Mucosa of descending colon (tissue), 3 donors: ENCODE results near the gene ASPG. TPM values are rescaled to one million over a fixed set of nuclear protein-coding genes. Genes with fewer than 3 reads are reported as not detected.

Source experiments
- ATAC-seq: fragments of 200-7000 bp; cut with Tn5 transposase; one replicate; pipeline ENCODE4 v1.9.1; 2020; ENCODE audit warnings: mild to moderate bottlenecking, moderate library complexity
- DNase-seq, 3 donors: peaks; one replicate each; pipeline ENCODE4 v3.0.0-alpha.2; 2020
- H3K36me3 ChIP-seq: fragments of 200-600 bp; one replicate; pipeline ENCODE4 v1.8.0; 2021; ENCODE audit warnings: low read depth, mild to moderate bottlenecking
- H3K4me1 ChIP-seq: fragments of 200-600 bp; one replicate; pipeline ENCODE4 v1.8.0; 2021; ENCODE audit warnings: low read depth, mild to moderate bottlenecking
- H3K4me3 ChIP-seq: fragments of 200-600 bp; one replicate; pipeline ENCODE4 v1.8.0; 2021; ENCODE audit warnings: mild to moderate bottlenecking
- H3K9me3 ChIP-seq: fragments of 200-600 bp; one replicate; pipeline ENCODE4 v1.8.0; 2021; ENCODE audit warnings: mild to moderate bottlenecking
- intact Hi-C, 2 donors: fragments of 100-400 bp; cut with DNase I in 1 of 2; cut with micrococcal nuclease in 1 of 2; formaldehyde crosslinking; loops; one replicate each; pipeline versions ENCODE4 v1.11.0 to v1.11.1; 2022; cut with DNase I, micrococcal nuclease
- total RNA-seq, 3 donors: library from RNA; stranded (reverse); fragmentation: NEBNext Ultra II Directional in 2 of 3; extraction: Animal tissue kit (Norgen Biotek cat#: 25700) in 2 of 3; gene quantifications; one replicate each; pipeline versions ENCODE4 v1.2.1 to v1.2.4, GENCODE V29; 2021 to 2023
- TF ChIP-seq, protein P1 (sequence below): fragments of 200-600 bp; IDR thresholded peaks from one replicate; pipeline ENCODE4 v1.8.0; 2022; ENCODE audit warnings: antibody characterized with exemption, mild to moderate bottlenecking
- donor health status: DM: no; HTN: no; CAD: no; lungs with moderate emphysema.
- donor health status: DM: no; HTN: no; CAD: no.
- donor health status: DM: no; HTN: yes; CAD: no.

ASPG gene
- total RNA-seq, 3 donors from 2014 or later = 2.1 to 15.0 (median 14.2) TPM

DNA sequence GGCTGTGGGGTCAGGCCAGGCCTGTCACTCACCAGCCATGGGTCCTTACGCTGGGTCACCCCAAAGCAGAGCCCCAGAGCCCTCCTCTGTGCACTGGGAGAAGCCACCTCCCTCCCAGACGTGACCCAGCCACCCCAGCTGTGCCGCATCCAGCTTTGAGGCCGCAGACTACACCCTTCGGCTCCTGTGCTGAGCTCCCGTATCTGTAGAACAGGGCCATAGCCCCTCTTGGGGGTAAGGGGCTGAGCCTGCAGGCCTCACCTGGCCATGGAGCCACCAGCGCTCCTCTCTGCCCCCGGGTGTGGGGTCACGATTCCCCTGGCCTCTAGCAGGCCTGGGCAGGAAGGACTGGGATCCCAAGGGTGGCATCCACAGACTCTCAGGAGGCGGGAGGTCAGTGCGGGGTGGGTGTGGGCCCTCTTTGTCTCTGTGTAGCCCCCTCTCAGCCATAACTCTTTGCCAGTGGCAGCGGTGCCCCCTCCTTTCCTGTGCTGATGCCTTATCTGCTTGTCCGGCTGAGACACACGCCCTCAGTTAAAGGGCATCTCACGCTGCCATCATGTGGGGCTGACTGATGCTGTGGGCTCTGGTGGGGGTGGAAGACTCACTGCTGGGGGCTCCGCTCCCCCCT, 16.3 kb downstream of the ASPG start:
- Histone ChIP-seq H3K9me3 (no peaks in the 10 kb centered on the region), H3K36me3 (no peaks in the 10 kb centered on the region), H3K4me1 (peaks cover 39% of the 10 kb centered on the region), H3K4me3 (no peak overlapping the region)
- DNase-seq = peak in 1 of 3 donors; percentile 38
- intact Hi-C loops = no loop called here
- ATAC-seq = no peak
- TF ChIP-seq, protein P1, sequence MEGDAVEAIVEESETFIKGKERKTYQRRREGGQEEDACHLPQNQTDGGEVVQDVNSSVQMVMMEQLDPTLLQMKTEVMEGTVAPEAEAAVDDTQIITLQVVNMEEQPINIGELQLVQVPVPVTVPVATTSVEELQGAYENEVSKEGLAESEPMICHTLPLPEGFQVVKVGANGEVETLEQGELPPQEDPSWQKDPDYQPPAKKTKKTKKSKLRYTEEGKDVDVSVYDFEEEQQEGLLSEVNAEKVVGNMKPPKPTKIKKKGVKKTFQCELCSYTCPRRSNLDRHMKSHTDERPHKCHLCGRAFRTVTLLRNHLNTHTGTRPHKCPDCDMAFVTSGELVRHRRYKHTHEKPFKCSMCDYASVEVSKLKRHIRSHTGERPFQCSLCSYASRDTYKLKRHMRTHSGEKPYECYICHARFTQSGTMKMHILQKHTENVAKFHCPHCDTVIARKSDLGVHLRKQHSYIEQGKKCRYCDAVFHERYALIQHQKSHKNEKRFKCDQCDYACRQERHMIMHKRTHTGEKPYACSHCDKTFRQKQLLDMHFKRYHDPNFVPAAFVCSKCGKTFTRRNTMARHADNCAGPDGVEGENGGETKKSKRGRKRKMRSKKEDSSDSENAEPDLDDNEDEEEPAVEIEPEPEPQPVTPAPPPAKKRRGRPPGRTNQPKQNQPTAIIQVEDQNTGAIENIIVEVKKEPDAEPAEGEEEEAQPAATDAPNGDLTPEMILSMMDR = no peak

DNA sequence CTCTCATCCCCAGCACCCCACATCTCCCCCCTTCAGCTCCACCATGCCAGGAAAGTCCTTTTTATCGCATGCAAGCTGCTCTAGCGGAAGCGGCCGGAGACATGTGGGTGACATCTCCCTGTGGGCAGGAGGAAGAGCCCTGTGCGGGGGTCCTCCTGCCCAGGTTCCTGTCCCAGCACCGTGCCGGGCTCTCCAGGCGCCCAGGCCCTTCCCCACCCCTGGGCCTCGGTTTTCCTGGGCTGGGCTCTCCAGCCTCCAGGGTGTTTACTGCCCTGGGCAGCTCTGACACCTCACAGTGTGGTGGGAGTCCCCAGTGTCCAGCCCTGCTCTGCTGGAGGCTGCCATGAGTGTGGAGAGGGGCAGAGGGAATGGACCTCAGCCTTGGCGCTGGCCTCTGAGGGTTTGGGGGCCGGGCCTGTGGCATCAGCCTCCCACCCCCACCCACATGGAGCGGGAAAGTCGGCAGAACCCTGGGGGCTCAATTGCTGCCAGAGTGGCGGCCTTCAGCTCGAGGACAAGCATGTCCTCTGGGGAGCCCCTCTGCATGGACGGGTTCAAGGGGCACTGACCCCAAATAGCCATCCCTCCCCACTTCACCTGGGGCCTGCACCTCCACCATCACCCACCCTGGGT, 16.9 kb downstream of the ASPG start:
- H3K4me3 ChIP-seq = no peak overlapping the region
- intact Hi-C loops = no loop called here

DNA sequence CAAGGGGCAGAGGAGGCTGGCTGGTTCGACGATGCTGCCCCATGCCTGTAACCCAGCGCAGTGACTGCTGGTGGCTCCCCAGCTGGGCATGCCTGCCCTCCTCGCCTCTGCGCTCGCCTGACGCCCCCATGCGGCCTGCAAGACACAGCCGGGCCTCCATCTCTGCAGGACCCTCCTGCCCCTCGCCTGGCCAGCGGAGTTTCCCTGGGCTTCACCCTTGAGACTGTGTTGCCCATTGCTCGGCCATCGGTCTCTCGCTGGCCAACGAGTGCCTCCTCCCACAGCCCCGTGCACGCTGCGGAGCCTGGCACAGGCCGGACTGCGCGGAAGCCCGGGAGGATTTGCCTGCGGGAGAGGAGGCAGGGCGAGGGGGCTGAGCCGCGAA, 17.6 kb downstream of the ASPG start:
- Histone ChIP-seq H3K36me3 (no peaks in the 10 kb centered on the region), H3K4me1 (peaks cover 45% of the 10 kb centered on the region), H3K9me3 (no peaks in the 10 kb centered on the region), H3K4me3 (no peak overlapping the region)
- DNase-seq (peak in 1 of 3 donors; percentile 45), ATAC-seq (no peak)
- TF ChIP-seq, protein P1 = no peak
- intact Hi-C loops = no loop called here

More for the DNA sequence above, 16.9 kb downstream of the ASPG start:
- ATAC-seq = no peak
- no peaks in the 10 kb centered on the region for H3K36me3 ChIP-seq
- peak in 2 of 3 donors; percentile 24 to 41 for DNase-seq
- H3K9me3 ChIP-seq = no peaks in the 10 kb centered on the region
- H3K4me1 ChIP-seq = peaks cover 39% of the 10 kb centered on the region
- TF ChIP-seq, protein P1 = no peak

DNA sequence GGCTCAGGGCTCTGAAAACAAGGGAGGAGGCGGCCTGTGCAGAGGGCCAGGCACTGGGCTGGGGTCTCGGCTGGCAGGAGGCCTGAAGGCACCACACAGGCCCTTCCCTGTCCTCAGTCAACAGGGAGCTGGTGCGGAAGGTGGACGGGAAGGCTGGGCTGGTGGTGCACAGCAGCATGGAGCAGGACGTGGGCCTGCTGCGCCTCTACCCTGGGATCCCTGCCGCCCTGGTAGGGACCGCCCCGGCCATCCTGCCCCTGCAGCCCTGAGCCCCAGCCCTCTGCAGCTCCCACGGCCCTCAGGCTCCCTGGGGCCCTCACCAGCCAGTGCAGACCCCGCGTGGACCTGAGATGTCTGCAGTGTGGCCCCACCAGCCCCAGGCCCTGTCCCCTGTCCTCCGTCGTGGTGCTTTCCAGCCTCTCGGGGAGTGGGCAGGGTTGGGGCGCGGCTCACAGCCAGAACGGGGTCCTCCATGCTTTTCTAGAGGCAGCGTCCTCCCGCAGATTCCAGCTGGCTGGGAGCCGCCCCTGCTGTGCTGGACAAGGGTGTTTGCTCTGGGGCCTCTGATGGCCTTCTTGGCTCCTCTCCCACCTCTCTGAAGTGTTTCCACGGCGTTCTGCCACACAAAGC, 18.1 kb downstream of the ASPG start:
- Histone ChIP-seq H3K36me3 (no peaks in the 10 kb centered on the region), H3K9me3 (no peaks in the 10 kb centered on the region), H3K4me1 (peaks cover 50% of the 10 kb centered on the region), H3K4me3 (no peak overlapping the region)
- DNase-seq (peak in 1 of 3 donors; percentile 49), ATAC-seq (no peak)
- TF ChIP-seq, protein P1 = no peak
- intact Hi-C loops = no loop called here

DNA sequence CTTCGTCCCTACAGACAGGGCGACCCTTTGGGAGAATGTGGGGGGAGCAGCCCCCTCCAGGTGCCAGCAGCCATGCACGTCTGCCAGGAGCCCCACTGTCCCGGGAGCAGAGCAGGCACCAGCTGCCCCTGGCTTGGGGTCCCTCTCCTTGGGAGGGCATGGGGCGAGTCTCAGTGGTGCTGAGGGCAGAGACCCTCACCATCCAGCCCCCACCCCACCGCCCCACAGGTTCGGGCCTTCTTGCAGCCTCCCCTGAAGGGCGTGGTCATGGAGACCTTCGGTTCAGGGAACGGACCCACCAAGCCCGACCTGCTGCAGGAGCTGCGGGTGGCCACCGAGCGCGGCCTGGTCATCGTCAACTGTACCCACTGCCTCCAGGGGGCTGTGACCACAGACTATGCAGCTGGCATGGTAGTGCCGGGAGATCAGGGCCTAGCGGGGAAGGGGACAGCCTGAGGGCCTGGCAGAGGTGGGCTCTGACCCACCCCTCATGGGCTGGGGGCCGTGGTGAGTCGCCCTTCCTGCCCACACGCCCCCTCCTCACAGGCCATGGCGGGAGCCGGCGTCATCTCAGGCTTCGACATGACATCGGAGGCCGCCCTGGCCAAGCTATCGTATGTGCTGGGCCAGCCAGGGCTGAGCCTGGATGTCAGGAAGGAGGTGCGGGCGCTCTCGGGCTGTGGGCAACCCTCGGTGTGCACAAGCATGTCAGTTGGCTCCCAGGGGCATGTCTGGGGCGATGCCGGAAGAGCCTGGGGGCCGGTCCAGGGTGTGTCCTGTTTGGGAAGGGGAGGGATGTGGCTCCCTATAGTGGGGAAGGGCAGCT, 18.8 kb downstream of the ASPG start:
- peak; percentile 2 for ATAC-seq
- TF ChIP-seq, protein P1 = no peak
- Histone ChIP-seq H3K4me3 (no peak overlapping the region), H3K9me3 (no peaks in the 10 kb centered on the region), H3K36me3 (no peaks in the 10 kb centered on the region), H3K4me1 (peaks cover 54% of the 10 kb centered on the region)
- intact Hi-C loops = no loop called here
- DNase-seq = peak in 2 of 3 donors; percentile 42 to 61
